ENCODE results near the gene PRDM1.

PRDM1 gene

DNA sequence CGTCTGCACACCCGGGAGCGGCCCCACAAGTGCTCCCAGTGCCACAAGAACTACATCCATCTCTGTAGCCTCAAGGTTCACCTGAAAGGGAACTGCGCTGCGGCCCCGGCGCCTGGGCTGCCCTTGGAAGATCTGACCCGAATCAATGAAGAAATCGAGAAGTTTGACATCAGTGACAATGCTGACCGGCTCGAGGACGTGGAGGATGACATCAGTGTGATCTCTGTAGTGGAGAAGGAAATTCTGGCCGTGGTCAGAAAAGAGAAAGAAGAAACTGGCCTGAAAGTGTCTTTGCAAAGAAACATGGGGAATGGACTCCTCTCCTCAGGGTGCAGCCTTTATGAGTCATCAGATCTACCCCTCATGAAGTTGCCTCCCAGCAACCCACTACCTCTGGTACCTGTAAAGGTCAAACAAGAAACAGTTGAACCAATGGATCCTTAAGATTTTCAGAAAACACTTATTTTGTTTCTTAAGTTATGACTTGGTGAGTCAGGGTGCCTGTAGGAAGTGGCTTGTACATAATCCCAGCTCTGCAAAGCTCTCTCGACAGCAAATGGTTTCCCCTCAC is 21.0 kb downstream of the PRDM1 start:
- DNase-seq = no peak

DNA sequence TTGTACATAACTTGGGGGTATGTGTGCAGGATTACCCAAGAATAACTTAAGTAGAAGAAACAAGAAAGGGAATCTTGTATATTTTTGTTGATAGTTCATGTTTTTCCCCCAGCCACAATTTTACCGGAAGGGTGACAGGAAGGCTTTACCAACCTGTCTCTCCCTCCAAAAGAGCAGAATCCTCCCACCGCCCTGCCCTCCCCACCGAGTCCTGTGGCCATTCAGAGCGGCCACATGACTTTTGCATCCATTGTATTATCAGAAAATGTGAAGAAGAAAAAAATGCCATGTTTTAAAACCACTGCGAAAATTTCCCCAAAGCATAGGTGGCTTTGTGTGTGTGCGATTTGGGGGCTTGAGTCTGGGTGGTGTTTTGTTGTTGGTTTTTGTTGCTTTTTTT is 22.0 kb downstream of the PRDM1 start:
- in situ Hi-C loops (cut with HindIII; ENCODE audit: low pct_ligation_motif_present, low pct_unique_long_range_greater_than_20kb, low sequenced_read_pairs) = no loop called here
- no peak for DNase-seq

More for the DNA sequence above, 21.0 kb downstream of the PRDM1 start:
- in situ Hi-C loops (cut with HindIII; ENCODE audit: low pct_ligation_motif_present, low pct_unique_long_range_greater_than_20kb, low sequenced_read_pairs) = no loop called here

DNA sequence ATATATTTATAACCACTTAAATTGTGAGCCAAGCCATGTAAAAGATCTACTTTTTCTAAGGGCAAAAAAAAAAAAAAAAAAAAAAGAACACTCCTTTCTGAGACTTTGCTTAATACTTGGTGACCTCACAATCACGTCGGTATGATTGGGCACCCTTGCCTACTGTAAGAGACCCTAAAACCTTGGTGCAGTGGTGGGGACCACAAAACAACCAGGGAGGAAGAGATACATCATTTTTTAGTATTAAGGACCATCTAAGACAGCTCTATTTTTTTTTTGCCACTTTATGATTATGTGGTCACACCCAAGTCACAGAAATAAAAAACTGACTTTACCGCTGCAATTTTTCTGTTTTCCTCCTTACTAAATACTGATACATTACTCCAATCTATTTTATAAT is 22.9 kb downstream of the PRDM1 start:
- in situ Hi-C loops (cut with HindIII; ENCODE audit: low pct_ligation_motif_present, low pct_unique_long_range_greater_than_20kb, low sequenced_read_pairs) = no loop called here
- DNase-seq = no peak

DNA sequence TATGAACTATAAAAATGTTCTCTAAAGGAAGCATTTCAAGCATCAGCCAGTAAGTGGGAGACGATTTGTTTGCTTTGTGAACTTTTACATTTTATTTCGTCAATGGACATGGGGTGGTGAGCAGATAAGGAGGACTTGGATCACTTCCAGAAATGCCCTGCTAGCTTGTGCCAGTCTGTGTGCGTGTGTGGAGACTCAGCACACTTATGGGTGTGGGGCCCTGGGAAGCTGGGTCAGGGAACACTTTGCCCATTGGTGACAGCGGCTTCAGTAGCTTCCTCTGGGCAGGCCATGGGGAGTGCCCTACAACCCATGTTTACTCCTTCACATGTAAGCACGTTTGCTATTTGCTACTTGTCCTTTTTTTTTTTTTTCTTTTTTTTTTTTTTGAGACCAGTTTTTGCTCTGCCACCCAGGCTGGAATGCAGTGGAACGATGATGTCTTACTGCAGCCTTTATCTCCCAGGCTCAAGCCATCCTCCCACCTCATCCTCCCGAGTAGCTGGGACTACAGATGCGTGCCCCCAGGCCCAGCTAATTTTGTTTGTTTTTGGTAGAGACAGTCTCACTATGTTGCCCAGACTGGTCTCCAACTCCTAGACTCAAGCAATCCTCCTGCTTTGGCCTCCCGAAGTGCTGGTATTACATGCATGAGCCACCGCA is 24.2 kb downstream of the PRDM1 start:
- no peak for DNase-seq
- in situ Hi-C loops (cut with HindIII; ENCODE audit: low pct_ligation_motif_present, low pct_unique_long_range_greater_than_20kb, low sequenced_read_pairs) = no loop called here

DNA sequence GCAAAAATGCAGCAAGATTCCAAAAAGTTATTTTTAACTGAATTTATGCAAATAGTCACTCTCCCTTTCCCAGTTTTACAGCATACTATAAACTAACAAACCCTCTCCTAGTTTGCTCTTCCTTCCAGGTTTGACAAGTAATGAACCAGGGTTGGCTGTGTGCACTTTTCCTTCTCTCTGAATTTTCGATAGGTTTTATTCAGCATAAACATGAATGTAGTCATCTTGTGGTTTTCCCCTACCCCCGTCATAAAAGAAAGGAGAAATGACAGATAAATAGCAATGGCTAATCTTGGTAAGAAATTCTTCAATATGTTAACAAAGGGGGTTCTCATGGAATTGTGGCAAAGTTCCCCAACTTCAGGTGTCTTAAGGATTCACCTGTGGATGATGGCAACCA is 26.3 kb downstream of the PRDM1 start:
- DNase-seq = no peak
- in situ Hi-C loops (cut with HindIII; ENCODE audit: low pct_ligation_motif_present, low pct_unique_long_range_greater_than_20kb, low sequenced_read_pairs) = no loop called here

DNA sequence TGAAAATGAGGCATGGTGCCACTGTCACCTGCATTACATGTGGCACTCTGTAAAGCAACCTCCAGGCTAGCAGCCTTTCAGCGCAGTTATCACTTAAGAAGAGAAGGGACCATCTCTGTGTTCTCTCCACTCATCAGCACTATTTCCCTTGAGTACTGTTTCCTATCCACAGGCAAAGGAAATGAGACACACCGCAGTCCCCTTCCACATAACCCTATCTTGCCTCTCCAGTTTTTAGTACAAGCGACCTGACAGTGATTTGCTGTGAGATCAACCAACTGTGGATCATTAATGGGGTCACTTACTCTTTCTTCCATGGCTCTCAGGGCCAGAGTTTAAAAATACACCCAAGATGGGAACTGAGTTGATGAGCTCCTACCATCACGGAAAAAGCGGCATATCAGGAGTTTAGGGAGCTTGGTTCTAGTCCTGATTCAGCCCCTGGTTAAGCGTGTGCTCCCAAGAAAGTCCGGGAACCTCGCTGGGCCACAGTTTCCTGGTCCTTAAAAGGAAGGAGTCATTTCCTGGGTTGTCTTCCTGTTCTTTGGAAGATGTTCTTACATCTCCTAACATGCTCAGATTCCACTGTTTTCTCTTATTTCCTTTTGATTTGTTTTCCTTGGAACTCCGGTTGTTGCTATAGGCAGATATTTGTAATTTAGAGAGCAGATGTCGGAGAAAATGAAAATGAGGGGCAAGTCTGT is 27.3 kb downstream of the PRDM1 start:
- in situ Hi-C loops (cut with HindIII; ENCODE audit: low pct_ligation_motif_present, low pct_unique_long_range_greater_than_20kb, low sequenced_read_pairs) = no loop called here
- DNase-seq = no peak

DNA sequence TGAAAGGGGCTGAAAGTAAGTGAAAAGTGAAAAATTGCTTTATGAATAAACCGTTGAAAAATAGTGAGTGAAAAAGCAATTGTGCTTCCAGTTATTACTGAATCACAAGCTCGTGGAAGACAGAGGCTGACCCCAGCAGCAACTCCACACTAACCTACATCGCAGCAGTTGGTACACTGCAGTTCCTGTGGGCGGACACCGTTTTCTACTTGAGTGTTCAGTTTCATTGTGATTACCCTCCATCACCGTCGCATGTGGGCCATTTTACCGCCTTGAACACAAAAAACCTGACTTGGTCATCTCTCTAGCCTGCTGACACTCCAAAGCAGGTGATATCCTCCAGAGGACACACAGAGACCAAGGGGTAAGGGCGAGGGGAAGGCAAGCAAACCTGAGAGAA is 28.4 kb downstream of the PRDM1 start:
- DNase-seq = no peak
- in situ Hi-C loops (cut with HindIII; ENCODE audit: low pct_ligation_motif_present, low pct_unique_long_range_greater_than_20kb, low sequenced_read_pairs) = no loop called here

DNA sequence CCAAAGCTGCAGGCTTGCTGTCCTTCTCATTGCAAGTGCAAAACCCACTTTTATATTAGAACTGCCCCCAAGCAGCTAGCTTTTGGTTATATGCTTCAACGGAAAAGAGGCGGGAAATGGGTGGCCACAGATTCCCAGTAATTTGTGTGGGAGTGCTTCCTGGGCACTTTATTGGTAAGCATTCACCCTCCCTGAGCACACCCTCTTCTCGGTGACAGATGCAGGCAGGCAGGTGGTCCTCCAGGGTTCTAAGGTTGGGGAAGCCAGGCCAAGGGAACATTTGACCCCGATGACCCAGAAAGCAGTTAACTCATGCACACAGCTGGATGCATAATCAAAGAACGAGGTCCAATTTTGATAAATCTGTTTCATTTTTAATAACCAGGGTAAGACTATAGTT is 29.1 kb downstream of the PRDM1 start:
- in situ Hi-C loops (cut with HindIII; ENCODE audit: low pct_ligation_motif_present, low pct_unique_long_range_greater_than_20kb, low sequenced_read_pairs) = no loop called here
- no peak for DNase-seq

DNA sequence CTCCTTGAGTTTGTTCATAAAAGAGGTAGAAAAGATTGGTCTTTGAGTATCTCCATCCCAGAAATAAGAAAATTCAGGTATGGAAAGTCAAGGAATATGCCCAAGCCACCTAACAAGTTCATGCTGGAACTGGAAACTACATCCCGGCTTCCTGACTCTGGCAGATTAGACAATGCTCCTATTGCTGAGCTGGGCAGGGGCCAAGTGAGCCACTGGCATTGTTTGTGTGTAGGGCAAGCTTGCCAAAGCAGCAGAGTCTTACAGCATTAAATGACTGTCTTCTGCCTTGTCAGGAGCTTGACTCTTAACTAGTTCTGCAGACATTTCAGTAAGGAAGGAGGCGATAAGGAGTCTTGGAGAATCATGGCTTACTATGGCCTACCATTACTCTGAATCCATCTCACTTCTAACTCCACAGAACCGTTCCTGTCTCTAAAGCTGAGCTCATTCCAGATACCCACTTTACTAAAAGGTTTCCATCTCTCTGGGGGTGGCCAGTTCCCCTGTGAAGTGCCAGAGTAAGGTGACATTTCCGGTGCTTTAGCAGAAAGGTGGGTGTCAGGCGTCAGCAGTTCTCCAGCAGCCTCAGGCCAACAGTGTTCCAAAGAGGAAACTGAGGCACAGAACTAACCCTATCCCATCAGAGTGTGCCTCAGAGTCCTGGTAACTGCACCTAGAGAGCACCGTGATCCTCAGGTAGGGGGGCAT is 30.1 kb downstream of the PRDM1 start:
- in situ Hi-C loops (cut with HindIII; ENCODE audit: low pct_ligation_motif_present, low pct_unique_long_range_greater_than_20kb, low sequenced_read_pairs) = no loop called here
- no peak for DNase-seq

DNA sequence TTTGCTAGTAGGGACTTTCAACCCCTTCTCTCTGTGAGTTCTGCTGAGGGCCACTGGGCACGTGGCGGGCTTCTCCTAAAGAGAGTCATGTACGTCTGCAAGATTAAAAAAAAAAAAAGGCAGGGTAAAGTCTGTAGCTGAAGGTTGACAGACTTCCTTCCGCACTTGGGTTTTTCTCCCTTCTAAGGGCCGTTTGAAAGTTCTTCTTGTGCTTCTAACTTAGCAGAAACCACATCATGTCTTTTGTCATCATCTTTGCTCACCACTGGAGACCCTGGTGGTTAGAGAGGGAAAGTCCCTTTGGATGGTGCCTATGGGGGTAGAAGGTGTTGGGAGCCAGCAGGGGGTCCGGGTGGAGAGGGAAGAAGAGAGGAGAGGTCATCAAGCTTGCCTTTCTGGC is 31.4 kb downstream of the PRDM1 start:
- no peak for DNase-seq

DNA sequence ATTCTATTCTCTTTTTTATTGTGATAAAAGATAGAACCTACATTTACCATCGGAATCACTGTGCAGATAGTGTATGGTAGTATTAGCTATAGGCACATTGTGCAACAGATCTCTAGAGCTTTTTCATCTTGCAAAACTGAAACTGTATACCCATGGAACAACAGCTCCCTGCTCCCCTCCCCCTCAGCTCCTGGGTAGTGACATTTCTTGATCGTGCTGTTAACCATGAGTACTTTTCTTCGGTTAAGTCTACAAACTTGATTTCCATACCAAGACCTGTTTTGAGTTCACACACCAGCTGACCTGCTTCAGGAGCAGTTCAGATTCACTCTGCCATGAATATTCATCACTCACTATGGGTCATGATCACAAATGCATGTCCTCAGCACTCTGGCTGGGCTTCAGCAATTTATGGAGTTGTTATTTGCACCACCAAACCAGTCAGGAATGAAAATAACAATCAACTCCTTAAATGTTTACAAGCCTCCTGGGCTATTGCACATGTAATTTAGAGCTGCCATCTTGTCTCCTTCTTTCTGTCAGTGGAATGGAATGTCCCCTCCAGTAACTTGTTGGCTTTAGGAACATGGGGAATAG is 32.8 kb downstream of the PRDM1 start:
- in situ Hi-C loops (cut with HindIII; ENCODE audit: low pct_ligation_motif_present, low pct_unique_long_range_greater_than_20kb, low sequenced_read_pairs) = no loop called here
- no peak for DNase-seq

More for the DNA sequence above, 31.4 kb downstream of the PRDM1 start:
- in situ Hi-C loops (cut with HindIII; ENCODE audit: low pct_ligation_motif_present, low pct_unique_long_range_greater_than_20kb, low sequenced_read_pairs) = no loop called here

DNA sequence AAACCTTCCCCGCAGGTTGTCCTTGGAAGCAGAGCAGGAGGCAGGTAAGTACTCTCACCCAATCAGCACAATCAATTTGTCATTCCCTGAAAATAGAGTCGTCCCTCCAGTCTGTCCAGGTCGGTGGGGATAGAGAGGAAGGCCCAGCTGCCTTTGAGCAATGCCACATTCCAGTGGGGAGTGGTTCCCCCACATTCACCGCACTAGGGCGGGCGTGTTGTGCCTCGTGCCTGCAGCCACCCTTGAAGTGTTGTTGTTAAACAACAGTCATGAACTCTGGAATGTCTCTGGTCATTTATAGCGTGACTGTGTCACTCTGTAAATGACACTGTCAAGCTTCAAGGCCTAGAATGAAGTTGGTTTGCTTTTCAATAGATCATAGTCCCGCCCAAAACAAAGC is 33.4 kb downstream of the PRDM1 start:
- DNase-seq = no peak
- in situ Hi-C loops (cut with HindIII; ENCODE audit: low pct_ligation_motif_present, low pct_unique_long_range_greater_than_20kb, low sequenced_read_pairs) = no loop called here

DNA sequence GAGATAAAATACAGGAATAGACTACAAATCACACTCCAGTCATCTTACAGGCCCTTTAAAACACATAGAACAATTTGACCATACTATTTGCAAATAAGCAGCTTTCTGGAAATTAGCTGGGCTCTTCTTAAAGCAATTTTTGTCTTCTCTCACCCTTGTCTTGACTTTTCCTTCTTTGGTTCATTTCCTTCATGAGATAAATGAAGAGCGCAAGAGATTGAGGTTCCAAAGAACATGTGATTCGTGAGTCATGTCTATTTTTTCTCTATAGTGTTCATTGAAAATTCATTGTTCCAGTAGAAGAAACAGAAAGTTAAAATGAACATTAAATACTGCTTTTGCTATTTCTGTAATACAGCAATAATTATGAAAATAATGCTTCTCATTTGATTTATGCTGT is 33.9 kb downstream of the PRDM1 start:
- in situ Hi-C loops (cut with HindIII; ENCODE audit: low pct_ligation_motif_present, low pct_unique_long_range_greater_than_20kb, low sequenced_read_pairs) = no loop called here
- no peak for DNase-seq

DNA sequence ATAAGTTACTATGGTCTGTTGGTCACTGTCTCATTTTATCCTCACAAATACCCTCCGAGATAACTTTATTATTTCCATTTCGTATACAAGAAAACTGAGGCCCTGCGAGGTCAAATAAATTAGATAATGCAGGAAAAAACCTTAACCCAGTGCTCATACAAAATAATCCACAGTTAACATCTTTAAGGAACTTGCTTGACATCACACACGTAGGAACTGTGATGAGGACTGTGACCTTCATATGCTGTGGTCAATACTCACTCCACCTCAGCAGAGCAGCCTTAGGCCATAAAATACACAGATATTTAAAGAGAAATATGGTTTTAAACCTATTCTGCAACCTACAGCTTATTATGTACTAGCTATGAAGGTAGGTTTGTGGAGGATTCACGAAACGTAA is 34.3 kb downstream of the PRDM1 start:
- DNase-seq = no peak
- in situ Hi-C loops (cut with HindIII; ENCODE audit: low pct_ligation_motif_present, low pct_unique_long_range_greater_than_20kb, low sequenced_read_pairs) = no loop called here

DNA sequence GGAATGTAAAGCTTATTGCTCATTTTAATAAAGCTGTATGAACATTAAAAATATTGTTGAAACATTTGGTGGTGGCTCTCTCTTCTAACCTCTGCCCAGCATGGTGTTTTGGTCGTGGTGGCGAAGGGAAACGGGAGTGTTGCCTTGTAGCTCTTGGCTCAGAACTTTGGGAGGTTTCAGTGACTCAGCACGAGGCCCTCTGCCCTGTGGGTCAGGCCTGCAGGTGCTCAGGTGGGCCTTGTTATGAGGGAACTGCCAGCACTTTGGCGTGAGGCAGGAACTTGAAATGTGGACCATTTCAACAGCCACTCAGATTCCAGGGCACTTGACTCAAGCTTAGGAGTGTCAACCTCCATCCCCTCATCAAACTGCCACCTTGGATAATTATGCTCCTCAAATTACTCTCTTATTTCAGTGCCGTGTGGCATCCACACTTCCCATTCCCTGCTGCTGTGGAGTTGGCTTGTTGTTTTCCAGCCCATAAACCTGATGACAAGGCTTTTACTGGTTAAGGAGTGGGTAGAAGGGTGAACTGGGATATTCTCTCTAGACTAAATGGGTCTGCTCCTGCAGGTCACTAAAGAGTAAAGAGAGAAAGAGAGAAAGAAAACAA is 36.3 kb downstream of the PRDM1 start:
- no peak for DNase-seq
- in situ Hi-C loops (cut with HindIII; ENCODE audit: low pct_ligation_motif_present, low pct_unique_long_range_greater_than_20kb, low sequenced_read_pairs) = no loop called here

DNA sequence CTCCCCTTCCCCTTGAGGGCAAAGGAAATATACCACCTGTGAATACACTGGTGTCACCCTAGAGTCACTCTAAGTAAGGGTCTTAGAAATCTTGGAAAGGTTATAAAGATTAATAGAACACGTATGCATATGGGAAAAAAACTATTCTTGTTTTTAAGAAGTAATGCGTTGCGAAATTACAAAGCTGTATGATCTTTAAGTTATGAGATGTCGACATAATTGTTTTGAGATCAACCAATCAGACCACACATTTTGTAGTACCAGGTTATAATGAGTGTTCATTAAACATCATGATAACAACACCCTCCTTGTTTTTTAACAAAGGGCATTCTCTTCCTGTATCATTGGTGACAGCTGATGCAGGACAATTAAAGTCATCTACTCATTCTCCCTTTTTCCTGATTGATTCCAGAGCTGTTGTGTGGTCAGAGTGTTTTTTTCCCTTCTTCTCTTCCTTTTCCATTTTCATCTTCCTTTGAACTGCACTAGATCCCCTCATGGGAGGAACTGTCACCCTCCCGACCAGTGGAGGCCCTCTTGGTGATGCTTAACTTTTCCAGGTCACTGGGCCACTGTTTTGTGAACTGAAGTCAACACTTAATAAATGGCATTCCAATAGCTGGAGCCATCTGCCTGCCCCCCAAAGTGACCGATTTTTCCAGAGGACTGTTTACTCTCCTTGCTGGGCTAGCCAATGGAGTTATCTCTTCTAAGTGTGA is 37.0 kb downstream of the PRDM1 start:
- in situ Hi-C loops (cut with HindIII; ENCODE audit: low pct_ligation_motif_present, low pct_unique_long_range_greater_than_20kb, low sequenced_read_pairs) = no loop called here

DNA sequence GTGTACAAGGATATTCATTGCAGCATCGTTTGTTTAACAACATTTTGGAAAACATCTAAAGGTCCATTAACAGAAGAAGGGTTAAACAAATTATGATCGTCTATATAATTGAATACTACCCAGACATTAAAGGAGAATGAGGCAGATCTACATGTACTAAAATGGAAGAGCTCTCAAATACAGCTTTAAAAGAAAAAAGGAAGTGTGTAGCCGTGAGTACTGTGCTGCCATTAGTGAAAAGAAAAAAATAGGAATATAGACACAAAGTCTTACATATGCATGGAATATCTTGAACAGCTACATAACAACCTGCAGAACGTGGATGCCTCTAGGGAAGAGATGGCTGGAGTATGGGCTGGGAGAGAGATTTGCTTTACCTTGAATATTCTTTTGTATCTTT is 37.9 kb downstream of the PRDM1 start:
- in situ Hi-C loops (cut with HindIII; ENCODE audit: low pct_ligation_motif_present, low pct_unique_long_range_greater_than_20kb, low sequenced_read_pairs) = no loop called here
- no peak for DNase-seq

More for the DNA sequence above, 37.0 kb downstream of the PRDM1 start:
- no peak for DNase-seq
